ENCODE measurements around the gene TMEM178B. TPM values are rescaled to one million over a fixed set of nuclear protein-coding genes. Genes with fewer than 3 reads are reported as not detected.

TMEM178B gene
- total and polyA plus RNA-seq, 2 experiments from 2014 or later = 0.24 to 0.30 TPM

DNA sequence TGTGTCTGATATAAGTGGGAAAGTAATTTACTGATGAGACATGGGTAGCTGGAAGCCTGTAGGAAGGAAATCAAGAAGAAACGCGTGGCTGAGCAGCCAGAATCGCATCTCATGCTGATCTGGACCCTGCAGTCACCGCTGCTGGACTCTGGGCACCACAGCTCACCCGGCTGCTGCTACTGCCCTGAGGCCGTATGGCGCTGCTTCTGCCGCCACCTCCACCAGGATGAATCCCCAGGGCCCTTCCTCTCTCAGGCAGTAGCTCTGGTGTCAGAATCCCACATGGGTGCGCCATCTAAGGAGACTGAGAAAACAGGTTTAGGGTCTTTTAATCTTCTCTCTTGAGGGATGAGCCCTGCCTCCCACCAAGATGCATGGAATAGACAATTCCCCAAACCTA lies 407.1 kb downstream of the TMEM178B start:
- DNase-seq (ENCODE audit: low spot score) = no peak
- no peak overlapping the region for H3K4me3 ChIP-seq
- no peaks in the 10 kb centered on the region for H3K36me3 ChIP-seq (replicated peaks; ENCODE audit: insufficient read depth, low read depth)
- TF ChIP-seq, protein P1, sequence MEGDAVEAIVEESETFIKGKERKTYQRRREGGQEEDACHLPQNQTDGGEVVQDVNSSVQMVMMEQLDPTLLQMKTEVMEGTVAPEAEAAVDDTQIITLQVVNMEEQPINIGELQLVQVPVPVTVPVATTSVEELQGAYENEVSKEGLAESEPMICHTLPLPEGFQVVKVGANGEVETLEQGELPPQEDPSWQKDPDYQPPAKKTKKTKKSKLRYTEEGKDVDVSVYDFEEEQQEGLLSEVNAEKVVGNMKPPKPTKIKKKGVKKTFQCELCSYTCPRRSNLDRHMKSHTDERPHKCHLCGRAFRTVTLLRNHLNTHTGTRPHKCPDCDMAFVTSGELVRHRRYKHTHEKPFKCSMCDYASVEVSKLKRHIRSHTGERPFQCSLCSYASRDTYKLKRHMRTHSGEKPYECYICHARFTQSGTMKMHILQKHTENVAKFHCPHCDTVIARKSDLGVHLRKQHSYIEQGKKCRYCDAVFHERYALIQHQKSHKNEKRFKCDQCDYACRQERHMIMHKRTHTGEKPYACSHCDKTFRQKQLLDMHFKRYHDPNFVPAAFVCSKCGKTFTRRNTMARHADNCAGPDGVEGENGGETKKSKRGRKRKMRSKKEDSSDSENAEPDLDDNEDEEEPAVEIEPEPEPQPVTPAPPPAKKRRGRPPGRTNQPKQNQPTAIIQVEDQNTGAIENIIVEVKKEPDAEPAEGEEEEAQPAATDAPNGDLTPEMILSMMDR (IDR thresholded peaks at IDR 0.05; ENCODE audit: poor library complexity) = no peak
- TF ChIP-seq EZH2 (IDR thresholded peaks at IDR 0.05; ENCODE audit: borderline replicate concordance) = no peak
- no peak for TF ChIP-seq EZH2phosphoT487 (IDR thresholded peaks at IDR 0.05; ENCODE audit: low read depth, severe bottlenecking, unreplicated experiment)
- H3K9me2 ChIP-seq (replicated peaks; ENCODE audit: insufficient read depth) = no peaks in the 10 kb centered on the region
- no peak overlapping the region for H2AFZ ChIP-seq
- H3K27me3 ChIP-seq = no peaks in the 10 kb centered on the region
- no peak overlapping the region for H3K4me2 ChIP-seq
- WGBS (ENCODE audit: low lambda C conversion rate, missing lambda C conversion rate) = 90% methylated on average over 9 of the region's 9 CpGs
- no peaks in the 10 kb centered on the region for H3K4me1 ChIP-seq (ENCODE audit: insufficient read depth)
- no peaks in the 10 kb centered on the region for H3K79me2 ChIP-seq
- no peaks in the 10 kb centered on the region for H3K9me3 ChIP-seq (ENCODE audit: low read depth)
- H3K27ac ChIP-seq = no peak overlapping the region
- H4K20me1 ChIP-seq (ENCODE audit: insufficient read depth, poor library complexity, severe bottlenecking) = no peaks in the 10 kb centered on the region

DNA sequence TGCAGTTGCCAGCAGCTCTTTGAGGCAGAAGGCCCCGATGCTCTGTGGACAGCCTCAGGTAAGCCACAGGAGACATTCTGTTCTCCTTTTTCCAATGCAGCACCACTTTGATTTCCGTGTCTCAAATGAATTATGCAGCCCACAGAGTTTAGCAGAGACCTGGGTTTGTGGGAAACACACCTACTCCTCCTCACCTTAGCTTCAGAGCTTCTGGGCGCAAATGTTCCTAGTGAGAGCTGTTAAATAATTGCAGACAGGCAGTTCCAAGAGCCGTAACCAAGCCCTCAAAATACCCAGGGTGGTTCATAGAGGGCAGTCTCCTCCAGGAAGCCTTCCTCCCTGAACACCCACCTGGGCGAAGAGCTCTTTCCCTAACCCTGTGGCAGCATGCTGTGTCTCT lies 408.1 kb downstream of the TMEM178B start:
- Histone ChIP-seq H3K36me3 (replicated peaks; ENCODE audit: insufficient read depth, low read depth) (no peaks in the 10 kb centered on the region), H3K4me2 (no peak overlapping the region), H3K9me2 (replicated peaks; ENCODE audit: insufficient read depth) (no peaks in the 10 kb centered on the region), H3K4me1 (ENCODE audit: insufficient read depth) (no peaks in the 10 kb centered on the region), H3K79me2 (no peaks in the 10 kb centered on the region), H2AFZ (no peak overlapping the region), H3K9me3 (ENCODE audit: low read depth) (no peaks in the 10 kb centered on the region), H3K27ac (no peak overlapping the region), H3K4me3 (no peak overlapping the region), H4K20me1 (ENCODE audit: insufficient read depth, poor library complexity, severe bottlenecking) (no peaks in the 10 kb centered on the region), H3K27me3 (no peaks in the 10 kb centered on the region)
- no peak for TF ChIP-seq EZH2 (IDR thresholded peaks at IDR 0.05; ENCODE audit: borderline replicate concordance)
- TF ChIP-seq, protein P1 (IDR thresholded peaks at IDR 0.05; ENCODE audit: poor library complexity) = no peak
- no peak for TF ChIP-seq EZH2phosphoT487 (IDR thresholded peaks at IDR 0.05; ENCODE audit: low read depth, severe bottlenecking, unreplicated experiment)
- WGBS (ENCODE audit: low lambda C conversion rate, missing lambda C conversion rate) = 83% methylated on average over 5 of the region's 5 CpGs
- DNase-seq (ENCODE audit: low spot score) = no peak

DNA sequence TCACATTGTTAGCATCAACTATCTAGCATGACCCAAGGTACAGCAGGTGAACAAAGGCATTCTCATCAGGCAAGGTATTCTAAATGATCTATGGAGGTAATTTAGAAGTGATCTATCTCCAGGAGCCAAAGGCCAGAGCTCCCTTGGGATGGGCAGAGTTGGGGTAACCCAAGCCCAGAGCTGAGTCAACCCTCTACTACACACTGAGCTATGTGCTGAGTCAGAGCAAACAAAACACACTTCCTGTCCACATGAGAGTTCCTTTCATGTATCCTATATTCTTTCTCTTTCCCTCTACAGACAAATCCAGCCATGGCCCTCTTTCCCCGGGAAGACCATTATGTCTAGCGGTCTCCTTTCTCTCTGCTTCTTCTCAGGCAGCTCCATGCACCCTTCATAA lies 409.2 kb downstream of the TMEM178B start:
- no peak for DNase-seq (ENCODE audit: low spot score)
- Histone ChIP-seq H3K4me2 (no peak overlapping the region), H3K4me3 (no peak overlapping the region), H4K20me1 (ENCODE audit: insufficient read depth, poor library complexity, severe bottlenecking) (no peaks in the 10 kb centered on the region), H3K4me1 (ENCODE audit: insufficient read depth) (no peaks in the 10 kb centered on the region), H3K27ac (no peak overlapping the region), H3K27me3 (no peaks in the 10 kb centered on the region), H3K36me3 (replicated peaks; ENCODE audit: insufficient read depth, low read depth) (no peaks in the 10 kb centered on the region), H3K79me2 (no peaks in the 10 kb centered on the region), H3K9me2 (replicated peaks; ENCODE audit: insufficient read depth) (no peaks in the 10 kb centered on the region), H3K9me3 (ENCODE audit: low read depth) (no peaks in the 10 kb centered on the region), H2AFZ (no peak overlapping the region)
- TF ChIP-seq EZH2phosphoT487 (IDR thresholded peaks at IDR 0.05; ENCODE audit: low read depth, severe bottlenecking, unreplicated experiment) = no peak
- TF ChIP-seq, protein P1 (IDR thresholded peaks at IDR 0.05; ENCODE audit: poor library complexity) = no peak
- no peak for TF ChIP-seq EZH2 (IDR thresholded peaks at IDR 0.05; ENCODE audit: borderline replicate concordance)
- WGBS (ENCODE audit: low lambda C conversion rate, missing lambda C conversion rate) = 95% methylated on average over 2 of the region's 2 CpGs

DNA sequence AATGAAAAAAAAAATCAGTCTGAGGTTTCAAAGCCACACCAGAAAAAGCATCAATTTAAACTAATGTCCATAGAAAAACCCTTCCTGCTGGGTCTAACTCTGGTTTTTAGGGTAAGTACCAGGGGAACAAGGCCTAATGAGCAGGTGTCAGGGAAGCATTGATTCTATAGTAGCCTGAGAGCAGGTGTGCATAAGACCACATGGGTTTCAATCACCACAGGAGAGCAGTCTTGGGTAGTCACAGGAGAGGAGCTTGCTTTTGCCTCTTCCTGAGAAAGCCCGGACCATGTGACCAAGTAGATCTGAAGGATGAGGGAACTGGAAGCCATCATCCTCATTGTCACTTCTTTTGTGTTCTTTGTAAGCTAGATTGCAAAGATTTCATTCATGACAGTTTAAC lies 411.0 kb downstream of the TMEM178B start:
- Histone ChIP-seq H4K20me1 (ENCODE audit: insufficient read depth, poor library complexity, severe bottlenecking) (no peaks in the 10 kb centered on the region), H3K4me2 (no peak overlapping the region), H3K27ac (no peak overlapping the region), H3K4me1 (ENCODE audit: insufficient read depth) (no peaks in the 10 kb centered on the region), H3K36me3 (replicated peaks; ENCODE audit: insufficient read depth, low read depth) (no peaks in the 10 kb centered on the region), H3K4me3 (no peak overlapping the region), H3K79me2 (no peaks in the 10 kb centered on the region), H3K9me2 (replicated peaks; ENCODE audit: insufficient read depth) (no peaks in the 10 kb centered on the region), H3K27me3 (no peaks in the 10 kb centered on the region), H2AFZ (no peak overlapping the region), H3K9me3 (ENCODE audit: low read depth) (no peaks in the 10 kb centered on the region)
- 89% methylated on average over 1 of the region's 1 CpG for WGBS (ENCODE audit: low lambda C conversion rate, missing lambda C conversion rate)
- no peak for DNase-seq (ENCODE audit: low spot score)
- TF ChIP-seq EZH2phosphoT487 (IDR thresholded peaks at IDR 0.05; ENCODE audit: low read depth, severe bottlenecking, unreplicated experiment) = no peak
- no peak for TF ChIP-seq EZH2 (IDR thresholded peaks at IDR 0.05; ENCODE audit: borderline replicate concordance)
- TF ChIP-seq, protein P1 (IDR thresholded peaks at IDR 0.05; ENCODE audit: poor library complexity) = no peak
